ENCODE results near the gene PEX19.
"Not testable (repeated sequence)": the region's sequence is repeated elsewhere in the genome, so short reads cannot be mapped to it uniquely, and the experiment has no call there.

The PEX19 gene, protein sequence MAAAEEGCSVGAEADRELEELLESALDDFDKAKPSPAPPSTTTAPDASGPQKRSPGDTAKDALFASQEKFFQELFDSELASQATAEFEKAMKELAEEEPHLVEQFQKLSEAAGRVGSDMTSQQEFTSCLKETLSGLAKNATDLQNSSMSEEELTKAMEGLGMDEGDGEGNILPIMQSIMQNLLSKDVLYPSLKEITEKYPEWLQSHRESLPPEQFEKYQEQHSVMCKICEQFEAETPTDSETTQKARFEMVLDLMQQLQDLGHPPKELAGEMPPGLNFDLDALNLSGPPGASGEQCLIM

DNA sequence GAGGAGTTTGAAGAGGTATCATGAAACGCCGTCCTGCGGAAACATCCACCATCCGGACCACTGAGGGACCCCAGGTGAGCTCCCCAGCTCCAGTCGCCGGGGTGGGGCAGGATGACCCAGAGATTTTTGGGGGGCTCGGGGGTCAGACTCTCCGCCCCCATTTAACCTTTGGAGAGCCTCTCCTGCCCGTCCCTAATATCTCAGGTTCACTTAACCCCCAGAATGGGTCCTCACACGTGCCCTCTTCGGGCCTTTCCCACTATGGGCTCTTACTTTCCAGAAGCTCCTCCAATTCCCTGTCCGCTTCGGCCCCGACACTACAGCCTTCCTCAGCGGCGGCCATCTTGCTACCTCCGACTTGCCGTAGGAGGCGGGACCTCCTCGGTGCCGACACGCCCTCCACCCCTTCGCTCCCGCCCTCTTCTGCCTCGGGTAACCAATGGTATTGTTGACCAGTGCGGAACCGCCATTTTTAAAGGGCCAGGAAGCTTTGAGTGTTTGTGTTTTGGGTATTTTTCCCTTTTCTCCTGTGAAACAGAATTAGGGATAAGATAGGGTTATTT, at the start of gene PEX19:
Gene PEX19, minus strand, starts transcription at position 352 of the 563 bp plus-strand sequence. Its CDS starts 9 bp downstream, at position 343.
- H3K4me3 ChIP-seq (ENCODE audit: low read depth, low read length): peak within 1 kb of the TSS; percentile 90
- DNase-seq (ENCODE audit: low read depth): peak; percentile 82

DNA sequence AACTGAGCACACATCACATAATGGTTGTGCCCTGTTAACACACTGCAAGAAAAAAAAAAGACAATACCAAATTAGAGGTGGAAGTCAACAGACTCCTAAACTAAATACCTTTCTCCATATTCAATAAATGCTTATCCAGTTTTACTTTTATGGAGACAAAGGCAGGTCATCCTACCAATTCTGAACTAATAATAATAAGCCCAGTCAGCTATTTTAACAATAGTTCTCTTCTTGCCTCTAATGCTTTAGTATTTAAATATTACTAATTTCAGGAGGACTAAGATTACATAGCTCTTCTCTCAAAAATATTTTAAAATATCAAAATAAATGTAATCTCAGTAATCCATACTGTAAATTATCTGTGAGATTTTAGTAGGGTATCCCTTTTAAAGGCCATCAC, 47.6 kb upstream of the PEX19 start:
- no peak overlapping the region for H3K4me3 ChIP-seq (ENCODE audit: low read depth, low read length)
- no peak for DNase-seq (ENCODE audit: low read depth)

DNA sequence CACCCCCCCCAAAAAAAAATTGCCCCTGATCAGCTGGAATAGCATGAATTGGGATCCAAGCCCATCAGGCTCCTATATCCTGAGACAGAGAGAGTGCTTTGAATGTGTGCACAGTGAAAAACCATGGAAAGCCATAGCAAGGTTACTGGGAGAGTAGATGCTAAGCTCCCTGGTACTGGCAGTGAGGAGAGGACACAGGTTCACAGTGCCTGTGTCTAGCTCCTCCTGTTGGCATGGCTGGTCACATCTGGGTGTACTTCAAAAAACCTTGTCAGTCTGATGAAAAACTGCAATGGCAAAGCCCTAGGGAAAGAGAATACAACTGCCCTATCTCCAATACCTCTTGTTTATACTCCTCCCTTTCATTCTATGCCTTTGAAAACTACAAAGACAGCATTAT, 45.2 kb upstream of the PEX19 start:
- H3K4me3 ChIP-seq (ENCODE audit: low read depth, low read length): no peak overlapping the region
- no peak for DNase-seq (ENCODE audit: low read depth)

DNA sequence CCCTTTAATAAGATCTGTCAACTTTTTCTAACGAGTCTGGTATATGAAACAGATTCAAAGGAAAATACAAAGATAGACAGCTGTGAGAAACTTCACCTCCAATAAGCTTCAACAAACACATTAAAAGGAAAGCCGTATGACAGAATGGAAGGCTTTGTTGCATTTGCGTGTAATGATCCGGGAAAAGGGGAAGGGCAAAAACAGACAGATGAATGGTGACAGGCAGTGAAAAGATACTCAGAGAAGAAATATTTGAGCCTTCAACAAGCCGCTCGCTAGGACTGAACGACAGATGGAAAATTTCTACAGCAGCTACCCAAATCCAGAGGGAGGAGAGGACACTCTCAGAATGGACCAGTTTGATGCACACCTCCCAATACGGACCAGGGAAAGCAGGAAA, 43.3 kb upstream of the PEX19 start:
- DNase-seq (ENCODE audit: low read depth): no peak
- no peak overlapping the region for H3K4me3 ChIP-seq (ENCODE audit: low read depth, low read length)

DNA sequence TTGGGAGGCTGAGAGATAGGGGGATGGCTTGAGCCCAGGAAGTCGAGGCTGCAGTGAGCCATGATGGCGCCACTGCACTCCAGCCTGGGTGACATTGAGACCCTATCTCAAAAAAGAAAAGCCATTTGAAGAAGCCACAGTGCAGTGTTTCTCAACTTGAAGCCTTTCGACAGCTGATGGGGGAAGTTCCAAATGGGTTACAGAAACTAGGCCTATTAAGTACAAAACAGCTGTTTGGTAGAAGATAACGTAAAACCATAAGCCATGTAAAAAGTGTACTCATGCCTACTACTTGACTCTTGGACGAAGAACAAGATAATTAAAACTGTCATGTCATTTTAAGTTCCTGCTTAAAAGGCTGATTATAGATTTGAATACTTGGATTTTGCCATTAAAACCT, 41.5 kb upstream of the PEX19 start:
- no peak for DNase-seq (ENCODE audit: low read depth)
- no peak overlapping the region for H3K4me3 ChIP-seq (ENCODE audit: low read depth, low read length)

DNA sequence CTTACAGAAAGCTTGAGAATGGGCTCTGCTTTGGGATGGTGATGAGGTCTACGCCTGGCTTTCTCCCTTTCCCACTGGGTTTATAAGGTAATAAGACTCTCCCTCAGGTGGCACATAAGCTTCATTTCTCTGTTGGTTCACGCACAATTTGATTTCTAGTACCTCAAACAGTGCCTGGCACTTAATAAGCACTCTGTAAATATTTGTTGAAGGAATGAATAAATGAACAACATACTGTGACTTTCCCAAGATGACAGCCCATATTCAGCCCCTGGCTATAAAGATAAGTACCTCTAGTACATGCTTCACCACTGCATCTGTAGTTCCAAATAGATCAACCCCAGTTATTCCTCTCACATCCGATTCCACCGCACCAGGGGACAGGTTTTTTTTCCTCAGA, 40.3 kb upstream of the PEX19 start:
- DNase-seq (ENCODE audit: low read depth): no peak
- no peak overlapping the region for H3K4me3 ChIP-seq (ENCODE audit: low read depth, low read length)

DNA sequence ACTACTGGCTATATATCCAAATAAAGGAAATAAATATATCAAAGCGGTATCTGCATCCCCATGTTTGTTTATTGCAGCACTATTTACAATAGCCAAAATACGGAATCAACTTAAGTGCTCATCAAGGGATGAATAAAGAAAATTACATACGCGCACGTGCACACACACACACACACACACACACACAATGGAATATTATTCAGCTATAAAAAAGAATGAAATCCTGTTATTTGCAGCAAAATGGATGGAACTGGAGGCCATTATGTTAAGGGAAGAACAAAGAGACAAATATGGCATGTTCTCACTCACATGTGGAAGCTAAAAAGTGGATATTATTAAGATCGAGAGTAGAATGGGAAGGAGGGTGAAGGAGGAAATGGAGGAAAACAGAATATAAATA, 37.9 kb upstream of the PEX19 start:
- no peak for DNase-seq (ENCODE audit: low read depth)
- H3K4me3 ChIP-seq (ENCODE audit: low read depth, low read length): no peak overlapping the region

DNA sequence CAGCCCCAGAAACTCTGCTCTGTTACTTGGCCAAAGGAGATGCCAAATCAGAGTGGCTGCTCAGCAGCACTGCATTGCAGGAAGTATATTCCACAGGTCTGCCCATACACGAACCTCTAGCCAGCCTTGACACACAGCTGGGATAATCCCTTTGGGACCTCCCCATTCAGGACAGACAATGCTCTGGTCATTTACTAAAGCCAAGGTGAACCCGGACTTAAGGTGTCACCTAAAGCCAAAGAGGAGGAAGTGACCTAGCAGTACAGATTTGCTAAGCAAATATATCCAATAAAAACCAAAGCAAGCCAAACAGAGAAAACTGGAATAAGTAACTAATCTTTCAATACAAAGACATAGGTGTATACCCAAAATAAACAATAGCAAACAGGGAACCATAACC, 30.4 kb upstream of the PEX19 start:
- DNase-seq (ENCODE audit: low read depth): no peak
- no peak overlapping the region for H3K4me3 ChIP-seq (ENCODE audit: low read depth, low read length)

DNA sequence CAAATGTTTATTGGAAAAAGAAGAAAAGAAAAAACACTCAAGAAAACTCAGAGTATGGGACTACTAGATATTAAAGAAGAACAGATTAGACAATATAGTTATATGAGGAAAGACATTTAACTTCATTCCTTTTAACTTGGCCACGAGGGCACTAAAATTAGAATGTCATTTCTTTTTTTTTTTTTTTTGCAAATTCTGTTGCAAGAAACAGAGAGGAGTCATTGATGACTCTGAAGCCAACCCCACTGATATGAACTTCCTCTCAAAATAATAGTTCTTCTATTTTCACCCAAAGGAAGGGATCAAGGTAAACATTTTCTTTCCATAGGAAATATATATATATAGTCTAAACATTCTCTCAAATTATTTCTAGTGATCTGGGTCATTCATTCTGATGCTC, 24.6 kb upstream of the PEX19 start:
- no peak overlapping the region for H3K4me3 ChIP-seq (ENCODE audit: low read depth, low read length)
- no peak for DNase-seq (ENCODE audit: low read depth)

DNA sequence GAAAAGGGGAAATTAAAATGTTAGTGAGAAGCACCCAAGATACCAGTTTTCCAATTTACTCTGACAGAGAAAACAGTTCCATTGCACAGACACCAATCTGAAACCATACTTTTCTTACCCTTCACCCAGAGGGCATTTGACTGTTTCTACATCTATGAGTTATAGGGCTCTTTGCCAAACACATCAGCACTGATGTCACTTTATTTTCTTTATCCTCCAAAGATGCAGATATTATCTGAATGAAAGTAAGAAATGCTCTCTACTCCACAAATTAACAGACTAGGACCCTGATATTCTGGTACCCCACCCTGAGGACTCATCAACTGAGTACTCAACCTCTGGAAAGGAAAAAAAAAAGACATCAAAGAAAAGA, 24.2 kb upstream of the PEX19 start:
- no peak for DNase-seq (ENCODE audit: low read depth)
- no peak overlapping the region for H3K4me3 ChIP-seq (ENCODE audit: low read depth, low read length)

DNA sequence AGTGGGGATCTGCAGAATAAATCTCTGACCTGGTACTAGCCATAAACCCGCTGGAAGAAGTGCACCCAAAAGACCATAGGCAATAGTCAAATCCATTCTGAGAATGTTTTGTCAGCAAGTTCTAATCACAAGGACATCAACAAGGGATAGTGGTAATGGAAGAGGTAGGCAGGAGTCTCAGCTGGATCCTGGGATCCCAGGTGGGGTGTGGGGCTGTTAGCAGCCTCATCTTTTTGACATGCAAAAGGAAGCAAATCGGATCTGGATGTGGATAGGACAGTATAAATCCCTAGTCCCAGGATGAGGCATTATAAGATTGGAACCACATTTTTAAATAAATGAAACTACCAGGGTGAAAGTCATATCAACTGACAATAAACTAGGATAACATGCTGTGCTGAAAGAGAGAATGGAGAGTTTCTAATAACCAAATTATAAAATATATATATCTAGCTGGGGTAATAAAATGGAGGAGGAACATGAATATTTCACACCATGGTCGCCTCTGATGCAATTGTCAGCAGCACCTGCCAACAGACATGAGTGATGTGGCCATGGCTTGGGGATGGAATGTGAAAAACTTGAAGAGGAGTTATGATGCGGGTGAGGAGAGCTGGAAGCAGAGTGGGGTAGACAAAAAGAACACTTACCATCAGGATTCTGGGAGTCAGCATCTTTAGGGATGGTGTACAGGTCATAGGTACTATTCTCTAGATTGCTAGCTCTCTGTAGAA, 23.7 kb upstream of the PEX19 start:
- H3K4me3 ChIP-seq (ENCODE audit: low read depth, low read length): no peak overlapping the region
- no peak for DNase-seq (ENCODE audit: low read depth)

DNA sequence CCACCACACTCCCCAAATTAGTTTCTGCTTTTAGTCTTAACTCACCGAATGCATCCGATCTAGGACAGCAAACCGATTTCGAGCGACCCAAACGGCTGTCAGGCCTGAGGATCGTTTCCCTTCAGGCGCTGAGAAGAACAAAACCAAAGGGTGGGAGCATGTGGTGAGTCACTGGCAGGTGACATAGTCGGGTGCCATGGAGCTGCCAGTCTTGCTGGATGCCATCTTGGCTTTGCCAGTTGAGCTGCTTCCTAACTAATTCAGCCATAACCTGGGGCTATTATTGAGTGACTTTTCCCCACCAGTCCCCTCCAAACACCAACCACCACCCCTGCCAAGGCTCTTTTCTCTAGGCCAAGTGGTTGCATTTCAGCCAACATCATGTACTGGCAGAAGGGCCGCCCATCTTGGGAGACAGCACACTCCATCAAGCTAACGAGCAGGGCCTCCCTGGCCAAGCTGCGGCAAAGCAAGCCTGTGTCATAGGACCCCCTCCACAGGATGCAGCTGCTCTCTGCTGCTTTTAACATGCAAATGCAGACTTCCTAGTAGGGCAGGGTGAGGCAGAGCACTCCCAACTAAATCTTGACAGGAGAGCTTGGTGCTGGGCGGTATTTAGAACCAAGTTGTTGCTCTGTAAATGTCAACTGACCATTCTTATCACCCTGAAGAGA, 22.3 kb upstream of the PEX19 start:
- no peak overlapping the region for H3K4me3 ChIP-seq (ENCODE audit: low read depth, low read length)
- no peak for DNase-seq (ENCODE audit: low read depth)

DNA sequence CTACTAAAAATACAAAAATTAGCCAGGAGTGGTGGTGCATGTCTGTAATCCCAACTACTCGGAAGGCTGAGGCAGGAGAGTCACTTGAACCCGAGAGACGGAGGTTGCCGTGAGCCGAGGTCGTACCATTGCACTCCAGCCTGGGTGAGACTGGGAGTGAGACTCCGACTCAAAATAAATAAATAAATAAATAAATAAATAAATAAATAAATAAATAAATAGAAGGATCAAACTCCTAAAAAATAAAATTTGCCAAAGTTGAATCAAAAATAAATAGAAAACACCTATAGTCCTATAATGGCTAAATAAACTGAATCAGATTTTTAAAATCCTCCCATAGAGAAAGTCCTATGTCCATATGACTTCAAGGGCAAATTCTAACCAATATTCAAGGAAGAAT, 15.2 kb upstream of the PEX19 start:
- H3K4me3 ChIP-seq (ENCODE audit: low read depth, low read length): no peak overlapping the region
- DNase-seq (ENCODE audit: low read depth): no peak

DNA sequence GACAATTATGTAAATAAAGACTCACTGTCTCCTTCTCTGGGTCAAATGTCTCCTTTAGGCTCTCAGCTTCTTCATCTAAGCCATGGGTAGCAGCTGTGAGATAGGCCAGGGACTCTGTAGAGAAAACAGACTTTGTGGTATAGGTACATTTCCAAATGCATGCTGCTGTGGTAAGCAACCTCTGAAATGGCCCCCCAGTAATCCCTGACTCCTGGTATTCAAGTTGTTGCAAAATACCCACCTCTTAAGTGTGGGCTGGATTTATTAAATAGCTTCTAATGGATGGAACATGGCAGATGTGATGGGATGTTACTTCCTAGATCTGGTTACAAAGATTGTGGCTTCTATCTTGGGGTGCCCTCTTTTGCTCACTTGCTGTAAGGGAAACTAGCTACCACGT, 11.1 kb upstream of the PEX19 start:
- no peak for DNase-seq (ENCODE audit: low read depth)
- H3K4me3 ChIP-seq (ENCODE audit: low read depth, low read length): no peak overlapping the region

DNA sequence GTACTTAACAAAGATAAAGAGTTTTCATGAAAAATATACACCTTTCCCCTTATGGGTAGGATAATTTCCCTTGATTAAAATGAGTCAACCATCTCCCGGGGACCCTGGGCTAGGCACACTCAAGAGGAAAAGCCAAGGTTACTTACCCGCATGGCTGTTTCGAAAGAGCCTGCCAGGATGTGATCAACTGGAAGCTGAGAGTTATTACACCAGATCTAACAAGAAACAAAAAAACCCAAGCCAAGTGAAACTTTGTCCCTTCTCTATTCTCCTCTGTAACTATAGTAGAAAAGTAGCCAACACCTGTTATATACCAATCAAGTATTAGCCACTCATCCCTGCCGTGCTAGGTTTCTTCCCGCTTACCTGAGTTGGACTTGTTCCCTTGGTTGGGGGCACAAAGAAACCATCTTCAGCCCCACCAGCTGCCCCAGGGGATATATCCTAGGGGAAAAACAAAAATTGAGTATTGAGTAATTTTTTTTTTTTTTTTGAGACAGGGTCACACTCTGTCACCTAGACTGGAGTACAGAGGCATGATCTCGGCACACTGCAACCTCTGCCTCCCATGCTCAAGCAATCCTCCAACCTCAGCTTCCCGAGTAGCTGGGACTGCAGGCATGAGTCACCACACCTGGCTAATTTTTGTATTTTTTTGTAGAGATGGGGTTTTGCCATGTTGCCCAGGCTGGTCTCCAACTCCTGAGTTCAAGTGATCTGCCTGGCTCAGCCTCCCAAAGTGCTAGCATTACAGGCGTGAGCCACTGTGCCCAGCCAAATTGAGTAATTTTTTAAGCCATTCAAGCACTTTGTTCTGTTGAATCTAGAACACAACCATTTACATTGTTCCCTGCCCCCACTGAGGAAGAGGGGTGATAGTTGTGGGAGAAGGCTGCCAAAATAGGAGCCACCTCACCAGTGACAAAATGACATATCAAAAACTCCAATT, 8.4 kb upstream of the PEX19 start:
- DNase-seq (ENCODE audit: low read depth): no peak
- no peak overlapping the region for H3K4me3 ChIP-seq (ENCODE audit: low read depth, low read length)

DNA sequence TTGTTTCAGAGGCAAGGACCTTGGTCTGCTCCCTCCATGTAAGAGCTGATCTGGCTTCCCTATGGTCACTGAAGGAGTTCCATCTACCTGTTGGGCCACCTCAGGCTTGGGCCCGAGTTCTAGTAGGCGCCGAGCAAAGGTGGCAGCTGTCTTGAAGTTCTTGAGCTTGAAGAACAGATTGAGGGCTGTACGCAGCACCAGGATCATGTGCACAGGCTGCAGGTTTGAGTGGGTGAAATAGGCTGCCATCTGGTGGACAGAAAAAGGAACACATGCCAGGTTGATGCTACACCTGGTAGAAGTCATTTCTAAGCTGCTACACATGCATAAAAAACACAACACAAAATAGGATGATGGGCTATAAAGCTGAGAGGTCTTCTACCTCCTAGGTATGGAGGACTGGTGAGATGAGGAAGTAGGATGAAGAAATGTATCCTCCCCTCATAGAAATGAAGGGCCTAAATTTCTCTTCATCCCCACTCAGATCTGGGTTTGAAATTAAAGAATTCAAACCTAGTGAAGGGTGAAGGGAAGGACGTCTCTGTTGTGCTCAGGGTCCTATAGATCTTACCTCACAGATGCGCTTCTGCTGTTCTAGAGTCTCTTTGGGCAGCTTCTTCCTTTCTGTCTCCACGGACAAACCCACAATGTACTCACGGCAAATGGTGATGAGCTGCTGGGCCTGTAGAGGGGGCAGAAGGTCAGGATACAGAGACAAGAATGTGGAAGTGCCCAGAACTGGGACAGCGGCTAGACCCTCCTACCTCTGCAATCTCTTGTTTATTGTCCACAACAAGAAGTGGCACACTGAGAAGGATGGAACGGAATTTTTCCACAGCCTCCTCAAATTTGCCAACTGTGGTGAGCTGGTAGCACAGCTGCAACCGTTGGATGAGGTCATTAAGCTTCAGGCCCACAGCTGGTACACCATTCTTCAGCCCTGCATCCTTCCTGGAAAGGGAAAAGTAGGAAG, 6.6 kb upstream of the PEX19 start:
- peak; percentile 33 for DNase-seq (ENCODE audit: low read depth)
- no peak overlapping the region for H3K4me3 ChIP-seq (ENCODE audit: low read depth, low read length)

DNA sequence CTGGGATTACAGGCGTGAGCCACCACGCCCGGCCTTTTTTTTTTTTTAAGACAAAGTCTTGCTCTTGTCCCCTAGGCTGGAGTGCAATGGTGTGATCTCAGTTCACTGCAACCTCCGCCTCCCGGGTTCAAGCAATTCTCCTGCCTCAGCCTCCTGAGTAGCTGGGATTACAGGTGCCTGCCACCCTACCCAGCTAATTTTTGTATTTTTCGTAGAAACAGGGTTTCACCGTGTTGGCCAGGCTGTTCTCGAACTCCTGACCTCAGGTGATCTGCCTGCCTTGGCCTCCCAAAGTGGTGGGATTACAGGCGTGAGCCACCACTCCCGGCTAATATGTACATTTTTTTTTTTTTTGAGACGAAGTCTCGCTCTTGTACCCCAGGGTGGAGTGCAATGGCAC, 2.8 kb upstream of the PEX19 start:
- not testable (repeated sequence) for H3K4me3 ChIP-seq (ENCODE audit: low read depth, low read length); DNase-seq (ENCODE audit: low read depth)

DNA sequence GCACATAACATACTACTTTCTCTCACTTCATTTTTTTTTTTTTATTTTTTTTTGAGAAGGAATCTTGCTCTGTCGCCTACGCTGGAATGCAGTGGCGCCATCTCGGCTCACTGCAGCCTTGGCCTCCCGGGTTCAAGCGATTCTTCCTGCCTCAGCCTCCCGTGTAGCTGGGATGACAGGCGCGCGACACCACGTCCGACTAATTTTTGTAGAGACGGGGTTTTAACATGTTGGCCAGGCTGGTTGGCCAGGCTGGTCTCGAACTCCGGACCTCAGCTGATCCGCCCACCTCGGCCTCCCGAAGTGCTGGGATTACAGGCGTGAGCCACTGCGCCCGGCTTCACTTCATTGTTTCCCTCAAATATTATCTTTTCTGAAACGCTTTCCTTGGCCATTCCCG, 573 bp upstream of the PEX19 start:
- no peak for DNase-seq (ENCODE audit: low read depth)
- H3K4me3 ChIP-seq (ENCODE audit: low read depth, low read length): peak overlapping the region; percentile 90
